Measurements from ENCODE around the gene EVA1C.
A peak's percentile ranks its signal among the peaks of the same experiment; 100 is the strongest.
"Not testable (repeated sequence)": the region's sequence is repeated elsewhere in the genome, so short reads cannot be mapped to it uniquely, and the experiment has no call there.

Gene EVA1C

DNA sequence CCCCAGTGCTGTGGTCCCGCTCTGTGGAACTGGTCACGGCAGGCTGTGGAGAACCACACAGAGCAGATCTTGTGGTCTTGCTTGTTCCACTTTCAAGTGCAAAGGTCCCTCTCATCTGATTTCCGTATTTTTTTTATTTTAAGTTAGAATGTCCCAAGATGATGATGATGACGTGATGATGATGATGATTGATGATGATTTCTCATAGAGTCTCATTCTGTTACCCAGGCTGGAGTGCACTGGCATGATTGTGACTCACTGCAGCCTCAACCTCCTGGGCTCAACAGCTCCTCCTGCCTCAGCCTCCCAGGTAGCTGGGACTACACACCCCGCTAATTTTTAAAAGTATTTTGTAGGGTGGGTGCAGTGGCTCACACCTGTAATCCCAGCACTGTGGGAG is 12.2 kb downstream of the EVA1C start:
- no peak for DNase-seq

DNA sequence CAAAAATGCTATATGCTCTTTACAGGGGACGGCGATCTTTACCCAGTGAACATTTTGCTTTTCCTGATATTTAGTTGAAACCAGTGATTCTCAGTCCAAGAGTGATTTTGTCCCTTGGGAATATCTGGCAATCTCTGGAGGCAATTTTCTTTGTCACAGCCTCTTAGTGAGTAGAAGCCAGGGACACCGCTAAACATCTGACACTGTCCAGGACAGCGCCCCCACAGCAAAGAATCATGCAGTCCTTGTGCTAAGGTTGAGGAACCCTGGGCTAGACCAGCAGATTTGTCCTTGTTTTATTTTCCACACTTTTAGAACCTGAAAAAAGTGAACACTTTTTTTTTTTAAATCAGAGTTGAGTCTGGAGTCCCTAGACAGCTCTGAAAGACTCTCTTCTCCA is 13.1 kb downstream of the EVA1C start:
- DNase-seq = no peak

DNA sequence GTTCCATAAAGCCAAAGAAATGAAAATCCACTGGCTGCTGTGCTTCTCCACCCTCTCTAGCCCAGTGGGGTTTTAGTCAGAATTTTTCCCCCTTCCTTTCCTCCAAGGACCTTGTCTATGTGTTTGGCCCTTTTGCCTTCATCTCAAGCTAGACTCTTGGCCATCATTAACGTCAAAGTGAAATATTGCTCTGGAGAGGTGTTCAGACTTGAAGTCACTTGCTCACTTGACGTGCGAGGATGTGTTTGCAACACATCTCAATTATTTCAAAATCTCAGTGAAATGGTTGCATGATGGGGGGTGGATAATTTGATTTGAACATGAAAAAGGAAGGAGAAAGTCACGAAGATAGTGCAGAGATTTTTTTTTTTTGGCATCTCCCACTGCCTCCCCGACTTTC is 13.6 kb downstream of the EVA1C start:
- DNase-seq = no peak

DNA sequence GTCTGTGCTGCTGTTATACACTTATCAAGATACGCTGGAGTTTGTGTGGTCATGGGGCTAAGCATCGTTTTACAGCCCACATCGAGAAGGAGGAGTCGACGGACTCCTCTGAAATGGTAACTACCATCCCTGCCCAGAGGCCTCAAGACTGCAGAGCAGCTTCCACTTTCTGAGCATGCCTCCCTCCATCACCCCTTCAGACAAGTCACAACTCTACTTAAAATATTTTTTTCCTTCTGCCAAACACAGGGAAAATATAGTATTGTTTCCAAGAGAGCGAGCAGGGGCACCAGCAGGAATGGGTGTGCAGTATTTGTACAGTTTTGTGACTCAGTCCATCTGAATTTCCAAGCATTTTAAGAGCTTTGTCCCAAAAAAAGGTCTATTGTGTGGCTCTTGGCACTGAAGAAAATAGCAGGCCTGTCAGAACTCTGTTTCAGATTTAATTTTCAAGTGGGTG is 14.1 kb downstream of the EVA1C start:
- peak; percentile 37 to 71 for DNase-seq

DNA sequence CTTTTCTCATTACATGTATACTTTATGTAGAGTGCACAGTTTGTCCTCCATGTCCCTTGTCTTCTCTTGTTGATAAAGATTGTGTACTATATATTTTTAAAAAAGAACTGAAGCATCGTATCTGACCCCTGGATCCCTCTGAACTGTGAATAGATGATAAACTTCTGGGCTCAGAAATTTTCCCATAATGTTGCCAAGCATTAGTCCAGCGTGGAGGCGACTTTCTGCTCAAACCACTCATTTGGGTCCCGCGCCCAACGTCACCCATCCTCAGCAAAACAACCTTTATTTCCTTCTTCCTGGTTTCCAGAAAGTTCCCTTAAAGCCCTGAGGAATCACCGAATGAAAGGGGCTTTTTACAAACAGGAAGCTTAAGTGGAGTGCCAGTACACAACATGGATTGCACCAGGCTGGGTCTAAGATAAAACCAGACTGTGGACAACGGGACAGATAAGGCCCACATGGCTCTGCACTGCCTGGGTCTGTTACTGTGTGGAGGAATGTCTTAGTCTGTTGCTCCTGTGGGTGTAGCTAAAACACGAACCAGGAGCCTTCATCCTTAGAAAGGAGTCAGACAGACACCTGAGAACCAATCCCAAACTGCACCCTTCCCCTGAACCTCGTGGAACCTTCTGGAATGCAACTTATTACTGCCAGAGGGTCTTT is 15.6 kb downstream of the EVA1C start:
- no peak for DNase-seq

DNA sequence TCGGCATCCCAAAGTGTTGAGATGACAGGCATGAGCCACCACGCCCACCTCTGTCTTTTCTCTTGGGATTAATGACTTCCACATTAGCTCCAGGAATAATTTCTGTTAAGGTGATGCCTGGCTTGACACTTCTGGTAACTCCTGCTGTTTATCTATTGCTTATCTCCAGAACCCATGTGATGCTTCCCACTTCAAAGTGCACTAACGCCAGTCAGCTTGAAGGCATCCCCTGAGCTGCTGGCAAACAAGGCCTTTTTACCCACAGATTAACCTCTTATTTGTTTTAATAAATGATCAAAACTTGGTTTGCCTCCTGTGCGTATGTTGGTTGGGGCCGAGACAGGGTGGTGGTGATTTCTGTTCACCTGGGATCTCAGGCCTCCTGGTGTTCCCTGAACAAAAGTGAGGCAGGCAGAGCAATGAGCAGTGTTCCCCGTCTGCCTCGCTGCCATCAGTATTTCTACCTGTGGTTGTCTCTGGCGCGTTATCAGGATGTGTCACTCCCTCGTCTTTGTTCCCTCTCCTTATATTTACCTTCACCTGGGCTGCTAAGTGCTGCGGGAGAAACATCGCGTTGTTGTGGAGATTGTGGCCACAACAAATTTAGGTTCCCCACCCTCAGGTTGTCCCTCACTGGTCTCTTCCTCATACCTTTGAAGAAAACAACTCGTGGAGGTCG is 20.6 kb downstream of the EVA1C start:
- not testable (repeated sequence) for DNase-seq

DNA sequence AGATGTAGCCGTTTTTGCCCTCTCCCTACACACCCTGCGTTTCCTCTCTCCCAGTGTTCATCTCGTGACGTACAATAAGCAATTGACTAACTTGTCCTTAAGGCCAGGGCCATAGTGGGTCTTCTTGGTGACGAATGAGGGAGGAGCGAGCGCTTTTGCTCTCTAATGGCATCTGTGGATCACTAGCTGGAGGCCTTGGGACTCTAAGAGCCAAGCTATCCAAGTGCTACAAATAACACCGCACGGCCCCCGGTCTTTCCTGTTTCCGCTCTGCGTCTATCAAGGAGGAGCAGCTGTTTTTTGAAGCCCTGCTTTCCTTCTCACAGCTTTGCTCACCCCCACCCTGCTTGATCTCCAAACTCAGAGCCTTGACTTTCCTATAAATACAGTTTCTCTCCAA is 25.2 kb downstream of the EVA1C start:
- no peak for DNase-seq

DNA sequence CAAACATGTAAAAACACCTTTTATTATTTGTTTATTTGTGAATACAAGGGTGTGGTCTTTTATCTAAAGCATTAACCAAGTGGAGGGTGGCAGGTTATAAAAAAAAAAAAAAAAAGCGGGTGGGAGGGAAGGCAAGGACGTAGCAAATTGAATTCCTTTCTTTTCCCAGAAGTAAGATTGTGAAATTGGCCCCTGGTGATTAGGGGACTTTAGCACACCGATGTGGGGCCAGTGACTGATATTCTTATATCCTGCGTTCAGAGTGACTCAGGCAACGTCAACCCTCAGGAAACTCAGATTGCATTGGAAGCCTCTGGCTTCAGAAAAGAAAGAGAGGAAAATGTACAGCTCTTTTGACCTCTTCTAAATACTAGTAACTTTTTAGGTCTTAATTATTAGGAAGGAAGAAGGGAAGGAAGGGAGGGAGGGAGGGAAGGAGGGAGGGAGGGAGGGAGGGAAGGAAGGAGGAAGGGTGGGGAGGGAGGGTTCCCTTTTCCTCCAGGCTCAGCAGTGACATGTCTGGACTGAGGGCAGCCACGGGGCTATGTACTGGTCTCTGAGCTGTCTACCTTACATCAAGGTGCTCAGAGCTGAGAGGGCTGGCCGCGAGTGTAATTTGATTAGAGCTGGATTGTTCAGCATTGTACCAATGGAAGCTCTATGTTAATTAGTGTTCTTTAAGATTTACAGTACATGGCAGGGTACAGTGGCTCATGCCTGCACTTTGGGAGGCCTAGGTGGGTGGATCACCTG is 30.2 kb downstream of the EVA1C start:
- DNase-seq = no peak

DNA sequence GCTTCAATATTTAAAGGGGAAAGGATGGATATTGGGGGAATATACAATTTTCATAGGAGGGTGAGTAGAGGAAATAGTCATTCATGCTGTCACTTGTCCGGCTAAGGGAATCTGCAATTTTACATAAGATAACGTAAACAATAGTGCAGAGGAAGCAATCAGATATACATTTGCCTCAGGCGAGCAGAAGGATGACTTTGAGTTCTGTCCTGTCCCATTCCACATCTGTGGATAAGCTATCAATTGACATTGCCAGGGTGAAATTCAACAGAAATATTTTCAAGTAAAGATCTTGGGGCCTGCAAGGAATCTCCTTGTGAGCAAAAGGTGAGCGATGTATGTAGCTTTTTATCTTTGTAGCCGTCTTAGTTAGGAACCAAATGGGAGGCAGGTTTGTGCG is 32.6 kb downstream of the EVA1C start:
- no peak for DNase-seq

DNA sequence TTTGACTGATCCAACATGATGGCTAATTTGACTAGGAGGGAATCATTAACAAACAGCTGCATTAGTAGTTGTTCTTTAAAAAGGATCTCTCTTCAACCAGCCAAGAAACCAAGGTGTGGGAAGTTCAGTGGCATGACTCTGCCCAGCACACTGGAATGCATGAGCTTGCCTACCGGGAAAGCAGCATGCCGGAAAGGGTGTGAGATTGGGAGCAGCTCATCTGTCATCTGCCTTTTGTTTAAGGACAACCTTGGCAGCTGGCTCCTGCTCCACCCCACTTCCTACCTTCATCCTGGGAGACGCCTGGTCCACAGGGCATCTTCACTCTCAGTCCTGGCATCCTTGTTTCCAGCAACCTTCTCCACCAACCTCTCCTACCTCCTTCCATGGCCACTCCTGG is 33.9 kb downstream of the EVA1C start:
- not testable (repeated sequence) for DNase-seq

DNA sequence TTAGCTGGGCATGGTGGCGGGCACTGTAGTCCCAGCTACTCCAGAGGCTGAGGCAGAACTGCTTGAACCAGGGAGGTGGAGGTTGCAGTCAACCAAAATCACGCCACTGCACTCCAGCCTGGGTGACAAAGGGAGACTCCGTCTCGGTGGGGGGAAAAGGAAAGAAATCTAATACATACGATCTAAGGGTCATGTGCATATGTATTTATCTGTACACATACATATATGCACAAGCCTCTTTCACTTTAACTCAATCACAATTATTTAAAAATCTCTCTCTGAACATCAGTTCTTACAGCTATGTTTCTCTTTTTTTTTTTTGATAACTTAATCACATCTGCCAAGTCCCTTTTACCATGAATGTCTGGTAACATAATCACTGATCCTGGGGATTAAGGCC is 34.7 kb downstream of the EVA1C start:
- DNase-seq = no peak

DNA sequence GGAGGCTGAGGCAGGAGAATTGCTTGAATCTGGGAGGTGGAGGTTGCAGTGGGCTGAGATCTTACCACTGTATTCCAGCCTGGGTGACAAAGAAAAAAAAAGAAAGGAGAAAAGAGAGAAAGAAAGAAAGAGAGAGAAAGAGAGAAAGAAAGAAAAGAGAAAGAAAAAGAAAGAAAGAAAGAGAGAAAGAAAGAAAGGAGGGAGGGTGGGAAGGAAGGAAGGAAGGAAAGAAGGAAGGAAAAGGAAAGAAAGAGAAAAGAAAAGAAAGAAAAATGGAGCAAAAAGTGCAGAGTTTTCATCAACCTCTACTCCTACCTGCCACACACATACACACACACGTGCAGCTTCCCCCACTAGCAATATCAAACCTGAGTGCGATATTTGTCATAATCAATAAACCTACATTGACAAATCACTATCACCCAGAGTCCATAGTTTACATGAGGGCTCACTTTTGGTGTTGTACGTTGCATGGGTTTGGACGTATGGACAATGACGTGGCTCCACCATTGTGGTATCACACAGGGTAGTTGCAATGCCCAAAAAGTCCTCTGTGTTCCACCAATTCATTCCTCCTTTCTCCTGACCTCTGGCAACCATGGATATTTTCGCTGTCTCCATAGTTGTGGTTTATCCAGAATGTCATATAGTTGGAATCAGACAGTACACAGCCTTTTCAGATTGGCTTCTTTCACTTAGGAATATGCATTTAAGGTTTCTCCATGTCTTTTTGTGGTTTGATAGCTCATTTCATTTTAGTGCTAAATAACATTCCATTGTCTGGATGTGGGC is 36.5 kb downstream of the EVA1C start:
- no peak for DNase-seq

DNA sequence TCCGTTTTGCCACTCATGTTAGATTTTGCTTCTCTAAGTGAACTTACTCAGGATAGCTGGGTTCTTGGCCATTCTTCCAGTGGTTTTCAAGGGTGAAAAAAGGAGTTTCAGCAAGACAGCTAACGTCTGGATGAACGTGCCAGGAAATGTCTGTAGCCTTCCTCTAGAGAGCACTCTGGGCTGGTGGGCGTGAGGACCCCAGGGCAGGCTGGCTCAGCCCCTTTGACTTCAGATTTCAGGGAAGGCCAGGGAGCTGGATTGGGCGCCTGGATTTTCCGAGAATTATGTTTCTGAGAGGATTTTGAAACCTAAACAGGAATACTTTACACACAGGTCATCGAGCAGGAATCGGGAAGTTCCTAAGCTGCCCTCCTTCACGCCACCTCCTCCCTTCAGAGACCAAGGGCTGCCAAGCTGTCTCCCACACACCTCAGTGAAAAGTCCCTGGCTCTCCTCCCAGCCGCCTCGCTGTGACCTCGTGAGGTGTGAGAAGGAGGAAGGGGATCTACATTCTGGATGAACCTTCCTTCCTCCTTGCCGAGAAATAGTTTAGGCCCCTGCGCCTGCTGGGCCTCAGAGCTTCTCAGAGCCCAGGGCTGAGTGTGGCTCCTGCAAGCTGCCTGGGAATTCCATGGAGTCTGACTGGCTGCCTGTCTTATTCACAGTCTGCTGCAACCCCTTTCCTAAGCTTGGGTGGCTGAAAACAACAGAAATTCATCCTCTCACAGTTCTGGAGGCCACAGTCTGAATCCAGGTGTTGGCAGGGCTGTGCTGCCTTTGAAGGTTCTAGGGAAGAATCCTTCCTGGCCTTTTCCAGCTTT is 38.6 kb downstream of the EVA1C start:
- DNase-seq = not testable (repeated sequence)

DNA sequence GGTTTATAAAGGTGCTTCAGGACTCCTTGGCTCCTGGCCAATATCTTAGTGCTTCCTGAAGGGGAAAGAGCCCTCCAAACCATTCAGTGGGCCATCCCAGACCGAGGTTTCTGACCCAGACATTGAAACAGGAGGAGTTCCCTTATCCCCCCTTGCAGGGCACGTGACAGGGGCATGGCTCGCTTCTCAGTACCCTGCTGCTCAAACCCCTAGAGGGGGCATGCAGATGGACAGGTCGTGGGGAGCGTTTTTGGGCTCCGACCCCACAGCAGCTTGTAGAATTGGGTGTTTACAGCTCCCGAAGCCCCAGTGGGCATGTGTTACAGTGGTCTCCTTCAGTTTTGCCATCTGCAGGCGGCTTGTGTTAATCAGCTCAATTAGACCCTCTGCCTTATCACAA is 39.7 kb downstream of the EVA1C start:
- DNase-seq = not testable (repeated sequence)

DNA sequence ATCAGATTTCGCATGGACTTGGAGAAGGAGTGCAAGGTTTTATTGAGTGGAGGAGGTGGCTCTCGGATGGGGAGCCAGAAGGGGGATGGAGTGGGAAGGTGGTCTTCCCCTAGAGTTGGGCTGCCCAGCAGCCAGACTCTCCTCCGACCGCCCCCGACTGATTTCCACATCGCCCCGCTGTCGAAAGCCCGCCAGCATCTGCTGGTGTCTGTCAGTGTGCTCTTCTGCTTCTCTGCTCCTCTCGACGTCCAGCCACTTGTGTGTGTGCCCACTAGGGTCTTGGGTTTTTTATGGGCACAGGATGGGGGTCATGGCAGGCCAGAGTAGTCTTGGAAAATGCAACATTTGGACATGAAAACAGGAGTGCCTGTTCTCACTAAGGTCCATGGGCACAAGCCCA is 40.1 kb downstream of the EVA1C start:
- DNase-seq = no peak

DNA sequence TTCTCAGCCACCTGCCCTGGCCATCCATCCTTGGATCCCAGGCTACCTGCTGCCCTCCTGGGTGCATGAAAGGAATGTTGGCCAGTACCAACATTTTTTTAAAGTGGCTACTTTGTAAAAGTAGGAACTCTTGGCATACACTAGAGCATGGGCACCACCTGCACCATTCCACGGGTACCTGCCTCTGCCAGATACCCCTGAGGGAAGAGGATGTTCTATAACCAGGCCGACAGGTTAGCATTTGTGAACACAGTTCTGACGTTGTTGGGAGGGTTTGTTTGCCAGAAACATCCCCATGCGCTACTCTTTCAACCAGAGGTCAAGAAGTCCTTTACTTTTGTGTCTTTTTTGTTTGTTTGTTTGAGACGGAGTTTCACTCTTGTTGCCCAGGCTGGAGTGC is 43.0 kb downstream of the EVA1C start:
- no peak for DNase-seq

DNA sequence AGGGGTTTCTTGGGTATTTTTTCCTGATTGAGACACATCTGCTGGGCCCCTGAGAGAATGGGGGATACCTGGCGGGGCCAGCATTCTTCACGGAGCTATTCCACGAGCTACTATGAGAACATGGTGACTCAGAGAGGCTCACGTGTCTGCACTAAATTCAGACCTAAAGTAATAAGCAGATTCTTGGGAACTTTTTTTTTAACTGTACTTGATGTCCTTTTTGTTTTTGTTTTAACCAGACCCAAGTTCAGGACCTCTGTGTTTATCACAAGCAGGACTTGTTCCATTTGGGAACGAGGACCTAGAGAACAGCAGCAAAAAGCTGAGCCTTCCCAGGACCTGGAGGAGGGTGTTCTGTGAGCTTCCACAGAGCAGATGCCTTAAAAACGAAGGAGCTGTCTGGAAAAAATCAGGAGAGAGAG is 44.0 kb downstream of the EVA1C start:
- no peak for DNase-seq

DNA sequence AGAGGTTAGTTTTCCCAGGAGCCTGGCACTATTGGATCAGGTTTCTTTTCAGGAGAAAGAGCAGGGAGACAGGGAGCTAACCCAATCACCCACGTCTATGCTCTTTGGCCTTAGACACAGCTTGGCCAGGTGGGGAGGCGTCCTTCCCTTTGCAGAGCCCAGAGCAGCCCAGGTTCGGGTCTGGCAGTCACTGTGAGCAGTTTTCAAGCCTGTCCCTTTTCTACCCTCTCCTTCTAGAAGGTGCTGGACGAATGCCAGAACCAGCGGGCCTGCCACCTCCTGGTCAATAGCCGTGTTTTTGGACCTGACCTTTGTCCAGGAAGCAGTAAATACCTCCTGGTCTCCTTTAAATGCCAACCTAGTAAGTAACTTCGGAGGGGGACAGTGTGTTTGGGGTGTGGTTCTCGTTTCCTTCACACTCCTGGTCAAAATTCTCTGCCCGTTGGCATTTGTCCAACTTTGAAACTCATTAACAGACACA is 44.9 kb downstream of the EVA1C start:
- no peak for DNase-seq

DNA sequence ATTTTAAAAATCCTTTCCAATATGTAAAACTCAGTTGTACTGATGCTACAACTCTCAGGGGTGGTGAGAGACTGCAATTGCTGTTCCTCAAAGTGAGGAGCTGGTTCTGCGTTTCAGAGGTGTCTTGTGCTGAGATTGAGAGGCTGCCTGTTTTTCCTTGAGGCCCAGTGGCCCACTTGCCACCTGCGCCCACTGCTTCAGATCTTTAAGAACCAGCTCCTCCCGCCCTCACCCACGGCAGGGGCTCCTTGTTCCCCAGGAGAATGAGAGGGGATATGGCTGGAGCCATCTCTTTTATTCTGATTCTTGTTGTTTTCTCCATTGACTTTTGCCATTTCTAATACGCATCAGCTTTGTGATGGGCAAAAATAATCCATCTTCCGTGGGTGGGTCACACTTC is 45.5 kb downstream of the EVA1C start:
- DNase-seq = no peak

DNA sequence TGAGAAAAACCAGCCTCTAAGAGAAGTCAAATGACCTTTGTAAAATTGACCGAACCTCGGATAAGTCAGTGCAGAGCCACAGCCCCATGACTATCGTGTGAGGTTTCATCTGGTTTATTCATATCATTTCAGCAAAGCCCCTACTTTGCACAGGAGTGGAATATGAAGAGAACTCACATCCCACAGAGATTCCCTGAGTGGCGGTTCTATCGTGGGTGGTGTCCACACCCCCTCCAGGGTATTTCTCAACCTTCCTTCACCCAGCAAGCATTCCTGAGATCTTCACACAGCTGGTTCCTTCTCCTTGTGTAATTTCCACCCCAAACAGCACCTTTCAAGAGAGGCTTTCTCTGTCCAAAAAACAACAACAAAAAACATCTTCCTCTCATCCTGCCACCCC is 47.5 kb downstream of the EVA1C start:
- no peak for DNase-seq

DNA sequence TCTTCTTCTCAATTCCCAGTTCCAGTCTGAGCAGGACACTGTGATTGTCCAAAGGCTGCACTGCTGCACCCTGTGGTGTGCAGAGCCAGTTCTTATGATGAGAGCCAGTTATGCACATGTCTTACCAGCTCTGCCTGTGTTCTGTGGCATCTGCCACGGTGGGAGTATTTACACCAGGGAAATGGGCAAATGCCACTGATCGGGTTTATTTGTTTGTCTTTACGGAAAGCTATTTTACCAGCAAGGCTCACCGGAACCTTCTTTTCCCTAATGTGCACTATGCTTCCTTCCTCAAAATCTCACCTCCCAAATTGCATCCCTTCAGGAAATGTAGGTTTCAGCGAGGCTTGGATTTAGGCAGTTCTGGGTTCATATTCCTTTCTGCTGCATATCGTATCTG is 49.0 kb downstream of the EVA1C start:
- DNase-seq = no peak

DNA sequence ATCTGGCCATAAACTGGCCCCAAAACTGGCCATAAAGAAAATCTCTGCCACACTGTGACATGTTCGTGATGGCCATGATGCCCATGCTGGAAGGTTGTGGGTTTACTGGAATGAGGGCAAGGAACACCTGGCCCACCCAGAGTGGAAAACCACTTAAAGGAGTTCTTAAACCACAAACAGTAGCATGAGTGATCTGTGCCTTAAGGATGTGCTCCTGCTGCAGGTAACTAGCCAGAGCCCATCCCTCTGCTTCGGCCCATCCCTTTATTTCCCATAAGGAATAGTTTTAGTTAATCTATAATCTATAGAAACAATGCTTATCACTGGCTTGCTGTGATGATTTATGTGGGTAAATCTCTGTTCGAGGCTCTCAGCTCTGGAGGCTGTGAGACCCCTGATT is 50.1 kb downstream of the EVA1C start:
- DNase-seq = not testable (repeated sequence)

All from hippocampal formation (tissue), 2 donors.